Activated CD4-positive, alpha-beta T cell treated with anti-CD3 and anti-CD28 coated beads, Interleukin-2, amount 50 U/mL, for 24 hours (primary cell): ENCODE measurements around the gene UGDH.
"Not testable (repeated sequence)": the region's sequence is repeated elsewhere in the genome, so short reads cannot be mapped to it uniquely, and the experiment has no call there.

Experiments used
- DNase-seq, 2 donors: peaks; one replicate each; pipeline ENCODE4 v3.0.0-alpha.2; 2020; ENCODE audit warnings: low read depth in 1 of 2, low spot score in 1 of 2

UGDH gene

DNA sequence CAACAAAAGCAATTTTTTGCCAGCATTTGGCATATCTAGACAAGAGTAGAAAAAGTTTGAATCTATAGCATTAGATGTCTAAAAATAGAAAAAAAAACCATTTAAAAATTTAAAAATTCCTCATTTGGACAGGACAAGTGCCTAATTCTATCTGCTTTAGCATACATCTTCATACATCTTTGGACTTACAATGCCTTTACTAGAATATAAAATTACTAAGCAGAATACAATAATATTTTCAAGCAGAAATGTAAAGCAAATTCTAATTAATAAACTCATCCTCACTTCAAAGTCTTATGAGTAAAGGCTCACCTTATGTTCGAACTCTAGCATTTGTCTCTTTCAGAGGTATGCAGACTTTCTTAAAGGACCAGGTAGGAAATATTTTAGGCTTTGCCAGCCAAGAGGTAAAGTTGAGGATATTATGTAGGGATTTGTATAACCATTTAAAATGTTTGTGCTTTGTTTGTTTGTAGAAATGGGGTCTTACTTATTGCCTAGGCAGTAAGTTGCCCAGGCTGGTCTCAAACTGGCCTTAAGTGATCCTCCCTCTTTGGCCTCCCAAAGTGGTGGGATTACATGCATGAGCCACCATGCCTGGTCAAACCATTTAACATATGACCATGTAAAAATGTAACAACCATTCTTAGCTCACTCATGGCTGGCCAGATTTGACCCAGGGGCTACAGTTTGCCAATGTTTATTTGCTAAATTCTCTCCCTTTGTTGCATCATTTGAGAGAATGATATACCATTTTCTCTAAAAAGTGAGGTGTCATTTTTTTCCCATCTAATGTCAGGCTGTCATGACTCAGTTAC, 29.1 kb downstream of the UGDH start:
- DNase-seq, result no peak

DNA sequence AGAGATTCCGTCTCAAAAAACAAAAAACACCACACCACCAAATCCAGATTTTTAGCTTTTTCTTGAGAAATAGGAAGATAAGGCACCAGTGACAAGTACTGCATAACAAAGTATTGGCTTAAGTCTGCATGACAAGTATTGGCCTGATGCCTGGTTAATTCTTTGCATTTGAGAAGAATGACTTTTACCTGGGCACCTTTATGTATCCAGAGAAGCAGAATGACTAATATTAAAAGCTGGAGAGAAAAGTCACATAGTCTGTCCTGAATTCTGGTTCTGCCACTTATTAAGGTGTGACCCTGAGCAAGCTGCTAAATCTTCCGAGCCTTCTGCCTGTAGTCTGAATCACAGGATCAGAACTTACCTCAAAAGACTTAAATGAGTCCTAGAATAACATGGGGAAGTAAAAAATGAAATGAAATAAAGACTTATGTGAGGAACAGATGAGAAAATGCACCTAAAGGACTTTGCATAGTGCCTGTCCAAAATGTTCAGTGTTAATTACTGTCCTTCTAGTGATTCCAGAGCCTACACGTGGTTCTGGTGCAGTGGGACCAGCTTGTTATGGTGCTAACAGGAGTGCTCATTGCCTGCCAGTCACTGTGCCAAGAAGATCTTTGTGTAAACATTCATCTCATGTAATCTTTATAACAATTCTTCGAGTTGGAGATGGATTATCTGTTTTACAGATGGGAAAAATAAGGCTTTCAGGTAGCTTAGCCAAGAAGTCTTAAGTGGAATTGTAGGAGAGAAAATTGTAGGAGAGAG, 31.6 kb downstream of the UGDH start:
- DNase-seq, result no peak

GRCh38 chr4:39494354-39494753, 32.9 kb downstream of the UGDH start:
- no peak for DNase-seq

- DNase-seq, result no peak
Observed at GRCh38 chr4:39490322-39490721, 36.9 kb downstream of the UGDH start.

GRCh38 chr4:39486221-39486804, 40.9 kb downstream of the UGDH start:
- no peak for DNase-seq

DNA sequence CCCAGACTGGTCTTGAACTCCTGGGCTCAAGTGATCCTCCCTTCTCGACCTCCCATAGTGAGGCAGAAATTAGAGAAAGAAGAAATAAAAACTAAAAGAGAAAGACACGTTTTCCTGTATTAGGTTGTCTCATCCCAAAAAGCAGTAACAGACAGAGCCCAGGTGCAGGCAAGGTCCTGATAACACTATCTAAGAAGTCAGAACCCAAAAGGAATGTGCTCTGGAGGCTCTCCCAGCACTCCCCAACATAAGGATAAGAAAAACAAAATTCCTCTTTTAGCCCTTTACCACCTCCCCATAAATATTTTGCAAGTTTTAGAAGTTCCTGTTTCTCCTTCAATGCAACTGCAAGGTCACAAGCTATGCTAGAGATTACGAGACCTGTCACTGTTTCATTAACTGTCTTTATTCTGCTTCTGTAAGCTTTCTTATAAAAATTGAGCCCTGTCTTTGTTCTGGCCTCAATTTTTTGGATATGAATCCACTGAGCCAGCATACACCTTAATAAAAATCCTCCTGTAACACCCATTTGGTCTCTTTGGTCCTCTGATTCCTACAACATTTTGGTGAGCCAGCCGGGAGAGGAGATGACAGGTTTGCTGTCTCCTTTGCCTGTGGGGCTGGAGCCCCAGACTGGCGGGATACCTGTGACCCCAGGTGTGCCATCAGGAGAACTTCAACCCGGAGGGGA, 42.5 kb downstream of the UGDH start:
- DNase-seq, result no peak

GRCh38 chr4:39480902-39481695, 46.1 kb downstream of the UGDH start:
- DNase-seq, result no peak

DNA sequence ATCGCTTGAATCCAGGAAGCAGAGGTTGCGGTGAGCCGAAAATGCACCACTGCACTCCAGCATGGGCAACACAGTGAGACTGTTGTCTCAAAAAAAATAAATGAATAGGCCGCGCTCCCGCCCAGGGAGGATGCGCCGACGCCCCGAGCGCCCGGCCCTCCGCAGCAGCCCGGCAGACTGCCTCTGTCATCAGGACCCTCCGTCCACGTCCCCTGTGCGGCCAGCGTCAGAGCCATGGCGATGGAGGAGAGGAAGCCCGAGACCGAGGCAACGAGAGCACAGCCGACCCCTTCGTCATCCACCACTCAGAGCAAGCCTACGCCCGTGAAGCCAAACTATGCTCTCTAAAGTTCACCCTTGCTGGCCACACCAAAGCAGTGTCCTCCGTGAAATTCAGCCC, 47.0 kb downstream of the UGDH start:
- no peak for DNase-seq

GRCh38 chr4:39476187-39476895, 50.9 kb downstream of the UGDH start:
- DNase-seq, result no peak

DNA sequence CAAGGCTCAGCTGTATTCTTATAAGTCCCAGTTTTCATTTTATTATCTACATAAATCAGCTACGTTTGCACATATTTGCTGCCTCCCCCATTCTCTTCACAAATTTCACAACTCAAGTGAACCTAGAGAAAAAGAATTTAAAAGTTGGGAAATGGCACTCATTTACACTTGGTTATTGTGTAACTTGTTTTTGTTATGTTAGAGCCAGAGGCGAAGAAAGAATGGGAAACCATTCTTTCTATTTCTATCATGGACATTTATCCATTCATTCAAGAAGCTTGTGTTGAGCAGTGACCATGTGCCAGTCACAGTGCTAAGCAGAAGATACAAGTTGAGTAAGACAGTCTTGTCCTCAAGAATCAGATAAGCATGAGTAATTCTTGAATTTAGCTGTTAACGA, 54.8 kb downstream of the UGDH start:
- no peak for DNase-seq

- no peak for DNase-seq
Observed at GRCh38 chr4:39470402-39470801, 56.8 kb downstream of the UGDH start.

GRCh38 chr4:39469429-39470077, 57.7 kb downstream of the UGDH start:
- DNase-seq, result no peak

GRCh38 chr4:39467464-39467863, 59.8 kb downstream of the UGDH start:
- DNase-seq, result no peak

DNA sequence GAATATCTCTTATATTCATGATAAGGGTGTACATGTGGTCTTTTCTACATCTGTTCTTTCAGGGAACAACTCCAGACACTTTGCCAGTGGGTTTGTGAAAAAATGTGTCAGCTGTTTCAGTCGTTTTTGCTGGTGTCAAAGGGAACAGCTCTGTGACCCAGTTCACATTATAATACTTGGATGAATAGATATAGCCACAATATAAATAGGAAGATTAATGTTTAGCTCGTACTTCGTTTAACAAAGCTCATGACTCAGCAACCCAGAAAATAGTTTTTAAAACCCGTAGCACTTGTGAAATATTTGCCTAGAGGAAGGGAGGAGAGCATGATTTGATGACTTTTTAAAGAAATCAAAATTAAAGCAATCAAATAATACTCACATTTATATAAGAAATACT, 60.5 kb downstream of the UGDH start:
- DNase-seq, result no peak

GRCh38 chr4:39464886-39465501, 62.2 kb downstream of the UGDH start:
- no peak for DNase-seq

GRCh38 chr4:39458505-39459300, 68.5 kb downstream of the UGDH start, which contains the start of the genes LIAS and RPL9:
Gene LIAS, plus strand, starts transcription at chr4:39459056. Its CDS starts 62 bp downstream, at chr4:39459118.
Gene RPL9, minus strand, starts transcription at chr4:39458922. Its CDS starts 483 bp downstream, at chr4:39458439.
- DNase-seq, result peak; percentile 89 to 94

DNA sequence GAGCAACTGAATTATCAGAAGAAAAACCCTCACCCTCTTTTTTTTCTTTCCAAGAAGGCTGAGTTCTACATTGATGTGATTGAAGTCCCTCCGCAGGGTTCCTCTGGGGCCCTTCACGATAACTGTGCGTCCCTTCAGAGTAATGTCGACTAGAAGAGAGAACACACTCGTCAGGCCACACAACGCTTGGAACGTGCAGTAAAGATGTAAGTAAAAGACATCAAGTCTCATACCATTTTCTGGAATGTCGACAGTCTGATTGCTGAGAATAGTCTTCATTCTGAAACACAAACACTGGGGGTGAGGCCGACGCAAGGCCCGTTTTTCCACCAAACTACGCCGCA, 69.1 kb downstream of the UGDH start:
- not testable (repeated sequence) for DNase-seq
